HCT116 (cell line): Measurements from ENCODE around the gene CPLX4. TPM values are rescaled to one million over a fixed set of nuclear protein-coding genes. Genes with fewer than 3 reads are reported as not detected.

Experiments
- ATAC-seq: fragments of 200-7000 bp; cut with Tn5 transposase; 2 replicates; pipeline ENCODE4 v1.9.1; 2020; ENCODE audit warnings: mild to moderate bottlenecking, moderate library complexity
- BruUV-seq: library from RNA; stranded (reverse); fragments of 400-500 nt; replicated peaks from 2 replicates; lab custom pipeline; 2021; lab: Mats Ljungman, UMichigan
- CTCF ChIA-PET: fragments of 300-600 bp; sonication (Branson Sonifier 250); formaldehyde crosslinking; loops from one replicate; lab custom pipeline; 2021; ENCODE audit warnings: antibody characterized with exemption; lab: Charles Lee
- POLR2A ChIA-PET: fragments of 300-600, 350-600 bp; sonication (Branson Sonifier 250); formaldehyde crosslinking; loops from one replicate; lab custom pipeline; 2021; ENCODE audit warnings: antibody characterized with exemption; lab: Charles Lee
- RAD21 ChIA-PET, 2 experiments: fragments of 300-600 bp; sonication (Branson Sonifier 250); formaldehyde crosslinking; loops; one replicate each; lab custom pipeline; 2023; ENCODE audit warnings: low total read pairs in 2 of 2; ENCODE audit not compliant: uncharacterized antibody in 2 of 2, unreplicated experiment in 2 of 2, low non-redundant PET in 1 of 2; lab: Charles Lee
- DNase-seq: peaks from one replicate; pipeline ENCODE4 v3.0.0-alpha.2; 2010; ENCODE audit warnings: low read depth, low spot score
- H2AFZ ChIP-seq: fragments of 200-600 bp; shearing (Covaris generic), sonication (generic); 2 replicates; pipeline ENCODE4 v1.6.1; 2017; ENCODE audit warnings: low read depth, mixed run types, mixed read lengths, antibody characterized with exemption, low read length; ENCODE audit not compliant: poor library complexity, severe bottlenecking
- H3K27ac ChIP-seq: 2 replicates; pipeline ENCODE4 v1.5.1; 2012; ENCODE audit warnings: low read depth, low read length
- H3K27me3 ChIP-seq: fragments of 200-600 bp; sonication (generic); 2 replicates; pipeline ENCODE4 v1.6.1; 2016; ENCODE audit warnings: mixed run types, low read length, mixed read lengths; ENCODE audit not compliant: insufficient read depth
- H3K36me3 ChIP-seq, 2 experiments: fragments of 200-500 bp in 1 of 2; fragments of 200-600 bp in 1 of 2; sonication (Bioruptor generic) in 1 of 2; sonication (generic) in 1 of 2; 2 replicates each; pipeline versions ENCODE4 v1.5.1 to v1.6.1; 2014 to 2016; ENCODE audit warnings: low read length in 2 of 2, inconsistent platforms in 1 of 2, mixed read lengths in 1 of 2, mixed run types in 1 of 2; ENCODE audit not compliant: insufficient read depth in 2 of 2, control insufficient read depth in 1 of 2
- H3K4me1 ChIP-seq, 2 experiments: fragments of 200-600 bp in 1 of 2; sonication (generic) in 1 of 2; 2 replicates each; pipeline versions ENCODE4 v1.5.1 to v1.6.1; 2012 to 2017; ENCODE audit warnings: low read length in 2 of 2, inconsistent platforms in 1 of 2, mild to moderate bottlenecking in 1 of 2, mixed read lengths in 1 of 2, mixed run types in 1 of 2, moderate library complexity in 1 of 2; ENCODE audit not compliant: insufficient read depth in 2 of 2, control insufficient read depth in 1 of 2
- H3K4me2 ChIP-seq: fragments of 200-600 bp; sonication (generic); 2 replicates; pipeline ENCODE4 v1.6.1; 2017; ENCODE audit warnings: mixed run types, low read length, mixed read lengths
- H3K4me3 ChIP-seq, 2 experiments: fragments of 200-600 bp in 1 of 2; sonication (generic) in 1 of 2; replicated peaks in 1 of 2; 2 replicates each; pipeline ENCODE4 v1.5.1; 2011 to 2016; ENCODE audit warnings: low read length in 2 of 2, control low read depth in 1 of 2, low read depth in 1 of 2, mild to moderate bottlenecking in 1 of 2, mixed read lengths in 1 of 2, mixed run types in 1 of 2
- H3K79me2 ChIP-seq: fragments of 200-600 bp; sonication (generic); 2 replicates; pipeline ENCODE4 v1.6.1; 2017; ENCODE audit warnings: mild to moderate bottlenecking, mixed run types, low read length, moderate library complexity, mixed read lengths; ENCODE audit not compliant: insufficient read depth
- H3K9ac ChIP-seq: fragments of 200-600 bp; sonication (generic); 2 replicates; pipeline ENCODE4 v1.6.1; 2016; ENCODE audit warnings: low read length, mixed read lengths
- H3K9me2 ChIP-seq: fragments of 200-600 bp; sonication (generic), shearing (Covaris generic); 2 replicates; pipeline ENCODE4 v1.6.1; 2017; ENCODE audit warnings: mixed run types, mild to moderate bottlenecking, moderate library complexity; ENCODE audit not compliant: insufficient read depth
- H3K9me3 ChIP-seq, 2 experiments: fragments of 200-500 bp in 1 of 2; fragments of 200-600 bp in 1 of 2; sonication (Bioruptor generic) in 1 of 2; sonication (generic) in 1 of 2; 2 replicates each; pipeline ENCODE4 v1.6.1; 2014 to 2017; ENCODE audit warnings: low read length in 2 of 2, mixed read lengths in 2 of 2, inconsistent platforms in 1 of 2, low read depth in 1 of 2, mild to moderate bottlenecking in 1 of 2, mixed run types in 1 of 2, moderate library complexity in 1 of 2; ENCODE audit not compliant: control insufficient read depth in 1 of 2, insufficient read depth in 1 of 2
- H4K20me1 ChIP-seq: fragments of 200-600 bp; sonication (generic), shearing (Covaris generic); 2 replicates; pipeline ENCODE4 v1.6.1; 2017; ENCODE audit warnings: mixed run types, mild to moderate bottlenecking, moderate library complexity; ENCODE audit not compliant: insufficient read depth
- ATF3 ChIP-seq: IDR thresholded peaks from 2 replicates; pipeline ENCODE4 v1.6.1; 2012
- EGR1 ChIP-seq: IDR thresholded peaks from 2 replicates; pipeline ENCODE4 v1.6.1; 2012; ENCODE audit warnings: low read depth
- EZH2 ChIP-seq: fragments of 200-600 bp; sonication (generic); IDR thresholded peaks from 2 replicates; pipeline ENCODE4 v1.6.1; 2017; ENCODE audit warnings: antibody characterized with exemption, mixed run types
- EZH2phosphoT487 ChIP-seq: fragments of 200-600 bp; IDR thresholded peaks from 2 replicates; pipeline ENCODE4 v1.6.1; 2018; ENCODE audit warnings: antibody characterized with exemption, borderline replicate concordance
- FOSL1 ChIP-seq: IDR thresholded peaks from 2 replicates; pipeline ENCODE4 v1.6.1; 2012; ENCODE audit warnings: low read depth
- TCF7L2 ChIP-seq: IDR thresholded peaks from 2 replicates; pipeline ENCODE4 v1.7.0; 2011; ENCODE audit warnings: borderline replicate concordance, inconsistent platforms; ENCODE audit not compliant: insufficient read depth, insufficient read length; ENCODE audit errors: extremely low read depth
- ZBTB33 ChIP-seq: IDR thresholded peaks from 2 replicates; pipeline ENCODE4 v1.6.1; 2011; ENCODE audit warnings: mild to moderate bottlenecking, low read length, moderate library complexity; ENCODE audit not compliant: insufficient replicate concordance; ENCODE audit errors: extremely low read depth
- ZFX ChIP-seq: fragments of 450-650 bp; IDR thresholded peaks from 2 replicates; pipeline ENCODE4 v1.6.1; 2017
- intact Hi-C: fragments of 100-400 bp; cut with micrococcal nuclease; formaldehyde crosslinking; loops from 2 replicates; pipeline ENCODE4 v1.10.0; 2022
- total RNA-seq: library from RNA; stranded (reverse); gene quantifications from one replicate; pipeline ENCODE4 v1.2.1, GENCODE V29; 2021; ENCODE audit not compliant: unreplicated experiment

CPLX4 gene
- total RNA-seq, 1 experiment from 2014 or later: not detected

- POLR2A ChIA-PET: interaction anchor here (1.0 kb wide), 1 partner anchor 11 kb away, joined by 4 read pairs; no protein-coding TSS in a partner anchor
- no peak overlapping the region for H3K27ac ChIP-seq
- no peak overlapping the region for H3K4me2 ChIP-seq
- ATAC-seq (no peak), DNase-seq (no peak)
- H2AFZ ChIP-seq: no peak overlapping the region
- no peaks in the 10 kb centered on the region for H3K27me3 ChIP-seq
- H3K79me2 ChIP-seq: no peaks in the 10 kb centered on the region
- CTCF ChIA-PET: no interaction called here
- H3K9ac ChIP-seq: no peak overlapping the region
- intact Hi-C loops: no loop called here
- no peaks in the 10 kb centered on the region for H3K9me3 ChIP-seq
- BruUV-seq: no TSS peak
- H3K4me3 ChIP-seq: no peak overlapping the region
- no peaks in the 10 kb centered on the region for H3K4me1 ChIP-seq
- H3K9me2 ChIP-seq: no peaks in the 10 kb centered on the region
- peaks cover 26 to 31% of the 10 kb centered on the region in 2 experiments for H3K36me3 ChIP-seq
- H4K20me1 ChIP-seq: 0 out of 2 replicates have a peak, but pooled peaks cover 2% of the 10 kb centered on the region
- RAD21 ChIA-PET: no interaction called here
- TF ChIP-seq ATF3 (no peak), ZFX (no peak), FOSL1 (no peak), TCF7L2 (no peak), EZH2phosphoT487 (no peak), EZH2 (no peak), ZBTB33 (no peak), EGR1 (no peak)
Measured at GRCh38 chr18:59328683-59329082, 10.2 kb upstream of the CPLX4 start.
